MM.1S (cell line): ENCODE data around the gene ERC2.
A peak's percentile ranks its signal among the peaks of the same experiment; 100 is the strongest.

Experiments
- DNase-seq: peaks from one replicate; pipeline ENCODE4 v3.0.0-alpha.2; 2015
- H2AFZ ChIP-seq: fragments of 300-600 bp; sonication (generic); 2 replicates; pipeline ENCODE4 v1.6.0; 2016; ENCODE audit warnings: antibody characterized with exemption, low read length
- H3F3A ChIP-seq: fragments of 300-600 bp; sonication (generic); 2 replicates; pipeline ENCODE4 v1.6.1; 2016; ENCODE audit warnings: mild to moderate bottlenecking, antibody characterized with exemption, low read length, moderate library complexity, mixed read lengths; ENCODE audit not compliant: insufficient read depth
- H3K27ac ChIP-seq: fragments of 300-600 bp; sonication (generic); 2 replicates; pipeline ENCODE4 v1.5.1; 2016; ENCODE audit warnings: mild to moderate bottlenecking, low read length
- H3K27me3 ChIP-seq: fragments of 300-600 bp; sonication (generic); replicated peaks from 2 replicates; pipeline ENCODE4 v1.6.0; 2016; ENCODE audit warnings: low read length; ENCODE audit not compliant: insufficient read depth
- H3K36me3 ChIP-seq: fragments of 300-600 bp; sonication (generic); replicated peaks from 2 replicates; pipeline ENCODE4 v1.6.1; 2016; ENCODE audit warnings: mild to moderate bottlenecking, low read length, mixed read lengths; ENCODE audit not compliant: insufficient read depth
- H3K4me1 ChIP-seq: fragments of 300-600 bp; sonication (generic); 2 replicates; pipeline ENCODE4 v1.6.1; 2016; ENCODE audit warnings: low read length, mixed read lengths
- H3K4me2 ChIP-seq: fragments of 300-600 bp; sonication (generic); 2 replicates; pipeline ENCODE4 v1.6.0; 2016; ENCODE audit warnings: low read depth, low read length
- H3K4me3 ChIP-seq: fragments of 300-600 bp; sonication (generic); 2 replicates; pipeline ENCODE4 v1.5.1; 2016; ENCODE audit warnings: low read length, mixed read lengths
- H3K79me2 ChIP-seq: fragments of 300-600 bp; sonication (generic); 2 replicates; pipeline ENCODE4 v1.6.1; 2016; ENCODE audit warnings: mixed run types, low read length, mixed read lengths
- H3K9ac ChIP-seq: fragments of 300-600 bp; sonication (generic); 2 replicates; pipeline ENCODE4 v1.6.1; 2016; ENCODE audit warnings: low read length, mixed read lengths
- H3K9me2 ChIP-seq: fragments of 300-600 bp; sonication (generic); replicated peaks from 2 replicates; pipeline ENCODE4 v1.6.1; 2016; ENCODE audit warnings: mild to moderate bottlenecking, low read length, mixed read lengths; ENCODE audit not compliant: insufficient read depth
- H3K9me3 ChIP-seq: fragments of 300-600 bp; sonication (generic); replicated peaks from 2 replicates; pipeline ENCODE4 v1.6.1; 2016; ENCODE audit warnings: mild to moderate bottlenecking, low read length, mixed read lengths; ENCODE audit not compliant: insufficient read depth
- H4K20me1 ChIP-seq: fragments of 300-600 bp; sonication (generic); 2 replicates; pipeline ENCODE4 v1.6.1; 2016; ENCODE audit warnings: mild to moderate bottlenecking, low read length, moderate library complexity, mixed read lengths; ENCODE audit not compliant: insufficient read depth
- EZH2 ChIP-seq: fragments of 300-600 bp; sonication (generic); optimal IDR thresholded peaks from 2 replicates; pipeline ENCODE3; 2017; ENCODE audit warnings: low read depth, mild to moderate bottlenecking, antibody characterized with exemption, low read length, mixed read lengths
- EZH2phosphoT487 ChIP-seq: fragments of 300-600 bp; sonication (generic); IDR thresholded peaks from 2 replicates; pipeline ENCODE4 v1.6.1; 2018; ENCODE audit warnings: antibody characterized with exemption, low read length
- TF ChIP-seq, protein P1 (sequence below): fragments of 300-600 bp; sonication (generic); IDR thresholded peaks from 2 replicates; pipeline ENCODE4 v1.5.1; 2016; ENCODE audit warnings: antibody characterized with exemption, low read length, mixed read lengths

Gene ERC2

DNA sequence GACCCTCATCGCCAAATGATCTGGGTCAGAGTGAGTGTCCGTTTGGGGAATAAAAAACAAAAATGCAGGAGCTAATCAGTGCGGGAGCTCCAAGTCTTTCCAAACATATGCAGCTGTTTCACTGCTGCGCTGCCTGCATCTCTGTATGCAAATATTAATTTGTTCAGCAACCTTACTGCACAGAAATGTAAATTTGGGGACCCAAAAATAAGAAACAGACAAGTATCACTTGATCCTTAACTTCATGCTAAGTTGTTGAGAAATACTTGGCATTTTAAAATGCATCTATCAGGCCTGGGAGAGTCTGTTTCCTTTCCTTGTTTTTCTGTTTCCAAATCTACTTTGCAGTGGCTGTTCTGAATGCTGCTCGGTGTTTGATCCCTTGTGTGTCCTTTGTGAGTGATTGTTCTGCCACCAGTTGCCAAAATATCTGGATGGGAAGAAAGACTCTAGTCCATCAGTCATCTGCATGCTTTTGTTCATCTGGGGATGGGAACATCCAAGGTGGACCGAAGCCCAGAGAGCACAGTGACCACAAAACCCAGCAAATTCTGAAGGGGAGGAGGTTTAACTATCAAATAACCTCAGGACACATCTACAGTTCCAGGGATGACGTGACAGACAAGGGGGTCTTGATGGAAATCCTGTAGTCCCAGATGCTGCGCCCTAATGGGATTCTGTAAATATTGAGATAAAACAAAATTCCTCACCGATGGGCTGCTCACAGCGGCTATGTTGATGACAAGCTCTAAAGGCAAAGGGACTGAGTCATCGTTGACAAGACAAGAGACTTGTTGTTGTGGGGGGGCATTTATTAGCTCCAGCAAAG lies 781.6 kb downstream of the ERC2 start:
- H2AFZ ChIP-seq: 0 out of 2 replicates have a peak overlapping the region, but pooled peaks have one; percentile 1
- H3K9me3 ChIP-seq: no peaks in the 10 kb centered on the region
- no peaks in the 10 kb centered on the region for H4K20me1 ChIP-seq
- peak overlapping the region; percentile 90 for H3K27ac ChIP-seq
- H3K4me3 ChIP-seq: no peak overlapping the region
- H3K27me3 ChIP-seq: no peaks in the 10 kb centered on the region
- no peaks in the 10 kb centered on the region for H3K36me3 ChIP-seq
- DNase-seq: no peak
- H3K4me2 ChIP-seq: peak overlapping the region; percentile 75
- H3K9me2 ChIP-seq: no peaks in the 10 kb centered on the region
- peaks cover 20% of the 10 kb centered on the region for H3F3A ChIP-seq
- H3K9ac ChIP-seq: no peak overlapping the region; the same call in 1 of the 2 replicates
- peaks cover 32% of the 10 kb centered on the region for H3K4me1 ChIP-seq
- no peak for TF ChIP-seq EZH2
- TF ChIP-seq EZH2phosphoT487: no peak
- TF ChIP-seq, protein P1, sequence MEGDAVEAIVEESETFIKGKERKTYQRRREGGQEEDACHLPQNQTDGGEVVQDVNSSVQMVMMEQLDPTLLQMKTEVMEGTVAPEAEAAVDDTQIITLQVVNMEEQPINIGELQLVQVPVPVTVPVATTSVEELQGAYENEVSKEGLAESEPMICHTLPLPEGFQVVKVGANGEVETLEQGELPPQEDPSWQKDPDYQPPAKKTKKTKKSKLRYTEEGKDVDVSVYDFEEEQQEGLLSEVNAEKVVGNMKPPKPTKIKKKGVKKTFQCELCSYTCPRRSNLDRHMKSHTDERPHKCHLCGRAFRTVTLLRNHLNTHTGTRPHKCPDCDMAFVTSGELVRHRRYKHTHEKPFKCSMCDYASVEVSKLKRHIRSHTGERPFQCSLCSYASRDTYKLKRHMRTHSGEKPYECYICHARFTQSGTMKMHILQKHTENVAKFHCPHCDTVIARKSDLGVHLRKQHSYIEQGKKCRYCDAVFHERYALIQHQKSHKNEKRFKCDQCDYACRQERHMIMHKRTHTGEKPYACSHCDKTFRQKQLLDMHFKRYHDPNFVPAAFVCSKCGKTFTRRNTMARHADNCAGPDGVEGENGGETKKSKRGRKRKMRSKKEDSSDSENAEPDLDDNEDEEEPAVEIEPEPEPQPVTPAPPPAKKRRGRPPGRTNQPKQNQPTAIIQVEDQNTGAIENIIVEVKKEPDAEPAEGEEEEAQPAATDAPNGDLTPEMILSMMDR: no peak
- no peaks in the 10 kb centered on the region for H3K79me2 ChIP-seq

DNA sequence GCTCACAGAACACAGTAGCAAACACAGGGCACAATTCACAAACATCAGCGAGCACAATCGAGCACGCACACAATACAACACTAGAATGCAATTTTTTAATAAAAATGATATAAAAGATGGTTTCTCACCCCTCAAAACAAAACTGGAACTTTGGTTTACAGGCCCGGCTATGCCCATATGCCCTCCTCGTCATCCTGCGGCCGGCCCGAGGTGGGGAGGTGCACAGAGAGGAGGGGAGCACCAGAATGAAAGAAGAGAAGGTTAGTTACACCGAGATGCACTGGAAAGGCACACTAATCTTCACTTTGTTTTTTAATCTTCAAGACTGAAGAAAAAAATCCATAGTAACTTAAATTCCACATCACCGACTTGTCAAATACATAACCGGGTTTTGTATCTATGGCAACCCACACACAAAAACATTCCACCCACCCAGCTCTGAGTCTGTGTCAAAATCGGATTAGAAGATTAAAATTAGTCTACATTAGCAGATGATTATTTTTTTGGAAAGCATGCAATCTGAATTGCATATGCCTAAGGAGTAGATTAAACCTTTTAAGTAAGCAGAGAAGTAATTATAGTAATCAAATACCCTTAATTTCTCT lies 784.5 kb downstream of the ERC2 start:
- no peaks in the 10 kb centered on the region for H3K36me3 ChIP-seq
- H3K27ac ChIP-seq: no peak overlapping the region
- no peaks in the 10 kb centered on the region for H3K9me2 ChIP-seq
- H4K20me1 ChIP-seq: no peaks in the 10 kb centered on the region
- H3K4me3 ChIP-seq: no peak overlapping the region
- TF ChIP-seq, protein P1: no peak
- H3K79me2 ChIP-seq: no peaks in the 10 kb centered on the region
- H3K9ac ChIP-seq: no peak overlapping the region
- H3K4me2 ChIP-seq: no peak overlapping the region
- peaks cover 24% of the 10 kb centered on the region for H3K4me1 ChIP-seq
- H3K27me3 ChIP-seq: no peaks in the 10 kb centered on the region
- no peak for DNase-seq
- no peaks in the 10 kb centered on the region for H3K9me3 ChIP-seq
- H2AFZ ChIP-seq: no peak overlapping the region
- H3F3A ChIP-seq: peaks cover 20% of the 10 kb centered on the region

DNA sequence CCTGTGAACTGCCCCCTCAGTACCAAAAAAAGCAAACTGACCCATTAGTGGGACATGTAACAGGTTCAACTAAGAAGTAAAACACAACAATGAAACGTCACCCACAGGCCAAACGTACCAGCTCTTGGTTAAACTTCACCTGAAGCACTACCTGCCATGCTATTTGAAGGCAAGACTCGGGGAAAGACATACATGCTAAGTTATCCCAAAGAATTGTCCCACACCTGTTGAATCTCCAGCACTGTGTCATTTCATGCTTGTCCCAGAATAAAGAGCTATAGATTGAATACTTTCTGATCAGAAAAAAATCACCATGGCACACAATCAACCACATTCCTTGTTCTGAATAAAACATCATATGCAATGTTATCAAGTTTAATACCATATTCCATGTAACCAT lies 785.8 kb downstream of the ERC2 start:
- no peak for DNase-seq
- H3K79me2 ChIP-seq: no peaks in the 10 kb centered on the region
- no peak overlapping the region for H3K4me2 ChIP-seq
- H3F3A ChIP-seq: peaks cover 9% of the 10 kb centered on the region
- H3K4me1 ChIP-seq: peaks cover 13% of the 10 kb centered on the region
- H3K9ac ChIP-seq: no peak overlapping the region
- H3K36me3 ChIP-seq: no peaks in the 10 kb centered on the region
- no peaks in the 10 kb centered on the region for H3K27me3 ChIP-seq
- H2AFZ ChIP-seq: no peak overlapping the region
- no peaks in the 10 kb centered on the region for H4K20me1 ChIP-seq
- H3K9me3 ChIP-seq: no peaks in the 10 kb centered on the region
- TF ChIP-seq EZH2 (no peak), EZH2phosphoT487 (no peak)
- TF ChIP-seq, protein P1: no peak
- H3K27ac ChIP-seq: no peak overlapping the region
- no peak overlapping the region for H3K4me3 ChIP-seq
- no peaks in the 10 kb centered on the region for H3K9me2 ChIP-seq
